Activated CD4-positive, CD25-positive, alpha-beta regulatory T cell treated with anti-CD3 and anti-CD28 coated beads, Interleukin-2, amount 50 U/mL, for 16 hours (primary cell): ENCODE data around the gene LSM10.

Experiments
- DNase-seq: peaks from one replicate; pipeline ENCODE4 v3.0.0-alpha.2; 2020; ENCODE audit warnings: low read depth, low spot score

Gene LSM10

DNA sequence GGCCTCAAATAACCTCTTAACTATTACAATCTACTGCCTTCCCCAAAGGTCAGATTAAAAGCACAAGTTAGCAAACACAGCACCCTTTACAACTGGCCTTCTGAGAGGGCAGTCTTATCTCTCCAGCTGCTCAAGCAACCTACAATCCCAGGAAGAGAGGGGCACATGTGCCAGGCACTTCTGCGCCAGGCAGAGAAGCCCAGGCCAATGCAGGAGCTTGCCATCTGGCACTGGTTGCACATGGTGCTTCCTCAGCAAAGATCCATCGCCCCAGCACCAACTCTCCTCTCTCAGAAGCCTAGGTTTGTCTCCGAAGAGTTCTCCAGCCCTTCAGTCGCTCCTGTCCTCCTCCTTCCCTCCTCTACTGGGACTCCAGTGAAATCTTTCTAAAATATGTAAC lies 14.5 kb downstream of the LSM10 start:
- DNase-seq = no peak

DNA sequence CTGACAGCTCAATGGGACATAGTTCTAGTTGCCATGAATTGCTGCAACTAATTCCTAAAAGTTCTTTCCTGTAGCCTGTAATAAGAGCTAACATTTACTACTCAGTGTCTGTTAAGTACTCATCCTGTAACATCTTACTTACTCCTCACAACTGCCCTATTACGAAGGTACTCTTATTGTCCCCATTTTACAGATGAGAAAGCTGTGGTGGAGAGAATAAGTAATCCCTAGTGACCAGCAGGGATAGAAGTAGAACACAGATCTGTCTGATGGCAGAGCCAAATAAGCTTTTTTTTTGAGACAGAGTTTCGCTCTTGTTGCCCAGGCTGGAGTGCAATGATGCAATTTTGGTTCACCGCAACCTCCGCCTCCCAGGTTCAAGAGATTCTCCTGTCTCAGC lies 15.0 kb downstream of the LSM10 start:
- DNase-seq = no peak

DNA sequence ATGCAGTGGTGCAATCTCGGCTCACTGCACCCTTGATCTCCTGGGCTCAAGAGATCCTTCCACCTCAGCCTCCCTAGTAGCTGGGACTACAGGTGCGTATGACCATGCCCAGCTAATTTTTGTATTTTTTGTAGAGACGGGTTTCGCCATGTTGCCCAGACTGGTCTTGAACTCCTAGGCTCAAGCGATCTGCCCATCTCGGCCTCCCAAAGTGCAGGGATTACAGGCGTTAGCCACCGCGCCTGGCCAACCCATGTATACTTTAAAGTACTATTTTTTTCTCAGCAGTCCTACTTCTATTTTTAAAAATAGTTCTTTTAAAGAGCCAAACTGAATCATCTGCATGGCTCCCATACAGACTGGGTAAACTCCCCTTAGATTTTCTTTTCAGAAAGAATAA lies 15.5 kb downstream of the LSM10 start:
- DNase-seq = no peak

DNA sequence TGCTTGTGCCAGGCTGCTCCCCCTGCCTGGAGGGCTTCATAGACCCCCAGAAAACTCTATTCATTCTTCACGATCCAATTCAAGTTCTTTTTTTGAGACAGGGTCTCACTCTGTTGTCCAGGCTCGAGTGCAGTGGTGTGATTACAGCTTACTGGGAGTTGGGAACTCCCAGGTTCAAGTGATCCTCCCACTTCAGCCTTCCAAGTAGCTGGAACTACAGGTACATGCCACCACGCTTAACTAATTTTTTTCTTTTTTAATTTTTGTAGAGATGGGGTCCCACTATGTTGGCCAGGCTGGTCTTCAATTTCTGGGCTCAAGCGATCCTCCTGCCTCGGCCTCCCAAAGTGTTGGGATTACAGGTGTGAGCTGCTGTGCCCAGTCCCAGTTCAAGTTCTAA lies 16.3 kb downstream of the LSM10 start:
- DNase-seq = no peak

DNA sequence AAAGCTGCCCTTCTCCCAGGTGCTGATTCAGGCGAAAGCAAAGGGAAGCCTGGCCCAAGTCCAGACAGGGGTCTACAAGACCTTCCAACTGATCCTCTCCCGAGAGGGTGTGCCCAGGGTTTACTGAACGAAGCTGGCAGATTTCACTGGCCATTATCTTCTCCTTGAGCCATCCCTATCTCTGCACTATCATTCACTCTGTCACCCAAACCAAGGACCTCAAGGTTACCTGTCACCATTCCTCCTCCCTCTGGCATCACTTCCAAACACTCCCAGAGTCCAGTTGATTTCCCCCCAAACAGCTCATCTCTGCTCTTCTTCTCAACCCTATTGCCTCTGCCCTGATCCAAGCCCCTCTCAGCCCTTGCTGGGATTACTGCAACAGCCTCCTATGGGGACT lies 16.9 kb downstream of the LSM10 start:
- DNase-seq = no peak

DNA sequence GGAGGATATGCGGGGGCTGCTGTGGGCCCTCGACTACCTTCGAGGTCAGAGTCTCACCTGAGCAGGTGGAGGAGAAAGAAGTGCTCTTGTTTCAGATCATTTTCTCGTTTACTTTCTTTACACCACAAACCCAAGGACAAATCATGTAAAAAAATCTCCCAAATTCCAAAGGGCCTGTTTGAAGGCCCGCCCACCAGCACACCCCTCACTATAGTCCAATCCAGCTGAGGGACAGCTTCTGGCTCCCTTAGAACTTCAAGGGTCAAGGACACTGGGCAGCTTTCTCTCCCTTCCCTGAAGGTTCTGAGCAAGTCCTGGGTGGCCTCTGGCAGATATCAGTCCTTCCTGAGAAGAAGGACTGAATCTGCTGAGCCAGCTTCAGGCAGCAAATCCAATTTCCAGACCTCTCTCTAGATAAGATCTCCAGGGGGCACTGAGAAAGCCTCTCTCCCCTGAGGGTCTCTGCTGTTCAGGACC lies 17.5 kb downstream of the LSM10 start:
- DNase-seq = no peak

DNA sequence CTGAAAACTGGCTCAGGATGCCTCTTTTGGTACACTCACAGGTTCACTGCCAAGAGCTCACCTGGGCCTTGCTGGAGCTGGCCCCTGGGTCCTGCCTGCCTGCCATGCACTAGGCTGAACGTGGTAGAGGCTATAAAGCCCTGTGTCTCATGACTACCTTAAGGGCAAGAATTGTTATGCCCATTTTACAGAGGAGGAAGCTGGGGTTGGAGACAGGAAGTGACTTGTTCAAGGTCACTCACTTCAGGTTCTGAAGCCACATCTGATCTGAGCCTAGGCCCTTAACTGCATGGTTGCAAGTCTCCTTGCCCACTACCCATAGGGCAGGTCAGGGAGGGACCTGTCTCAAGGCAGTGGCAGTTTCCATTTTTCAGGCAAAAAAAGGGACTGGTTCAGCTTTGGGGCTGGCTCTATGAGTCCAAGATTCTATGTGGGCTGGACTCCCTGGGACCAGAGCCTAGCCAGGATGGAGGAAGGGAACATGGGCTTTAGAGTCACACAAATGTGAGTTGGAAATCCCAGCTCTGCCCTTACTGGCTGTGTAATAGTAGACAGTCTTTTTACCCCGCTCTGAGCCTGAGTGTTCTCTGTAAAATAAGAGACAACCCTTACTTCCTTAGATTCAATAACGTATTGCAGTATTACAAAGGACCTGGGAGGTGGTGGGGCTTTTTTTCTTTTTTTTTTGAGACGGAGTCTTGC lies 19.8 kb downstream of the LSM10 start:
- DNase-seq = no peak

DNA sequence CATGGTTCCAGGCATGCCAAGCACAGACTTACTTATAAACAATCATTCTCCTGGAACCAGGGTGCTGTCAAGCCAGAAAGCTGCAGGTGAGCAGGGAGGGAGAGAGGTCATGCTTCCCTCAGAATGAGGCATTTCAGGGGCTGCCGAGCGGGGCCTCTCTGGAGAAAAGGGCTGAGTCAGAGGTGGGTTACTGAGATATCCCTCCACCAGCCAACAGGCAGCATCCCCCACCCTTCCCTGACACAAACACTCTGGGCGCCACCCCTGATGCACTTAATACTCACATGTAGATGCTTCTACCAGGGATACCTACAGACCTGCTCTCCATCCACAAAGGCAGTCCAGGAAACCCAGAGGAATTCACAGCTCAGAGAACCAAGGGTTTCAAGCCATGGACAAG lies 25.1 kb downstream of the LSM10 start:
- DNase-seq = no peak

DNA sequence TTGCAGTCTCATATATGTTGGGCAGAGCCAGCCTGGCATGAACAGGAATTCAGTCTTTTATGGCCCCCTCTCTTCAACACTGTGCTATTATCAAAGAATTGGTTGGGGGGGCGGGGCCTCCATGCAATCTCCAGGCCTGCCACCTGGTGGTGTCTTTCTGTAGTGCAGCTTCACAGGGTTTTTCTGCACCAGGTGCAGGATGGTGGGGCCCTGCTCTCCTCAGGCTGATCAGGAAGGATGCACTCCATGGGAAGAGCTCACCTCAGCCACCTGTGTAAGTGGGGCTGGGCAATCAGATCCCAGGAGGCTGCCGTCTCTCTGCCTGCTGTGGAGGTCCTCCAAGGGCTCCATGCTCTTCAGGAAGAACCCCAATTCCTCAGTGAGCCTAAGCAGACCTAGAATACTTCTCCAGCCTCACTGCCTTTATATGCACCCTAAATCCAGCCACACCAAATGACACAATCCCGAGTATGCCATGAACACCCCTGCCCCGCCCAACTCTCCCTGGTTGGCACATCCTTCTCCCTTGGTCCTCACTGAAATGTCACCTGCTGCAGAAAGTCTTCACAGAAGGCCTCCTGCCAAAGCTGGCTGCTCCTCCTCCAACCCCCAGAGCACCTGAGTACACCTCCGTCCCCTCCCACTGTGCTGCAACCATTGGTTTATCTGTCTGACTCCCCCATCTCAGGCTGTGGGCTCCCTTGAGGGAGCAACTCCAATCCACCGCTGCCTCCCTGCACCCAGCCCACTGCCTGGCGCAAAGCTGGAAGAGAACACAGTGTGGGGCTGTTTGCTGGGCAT lies 28.4 kb downstream of the LSM10 start:
- peak; percentile 73 for DNase-seq

DNA sequence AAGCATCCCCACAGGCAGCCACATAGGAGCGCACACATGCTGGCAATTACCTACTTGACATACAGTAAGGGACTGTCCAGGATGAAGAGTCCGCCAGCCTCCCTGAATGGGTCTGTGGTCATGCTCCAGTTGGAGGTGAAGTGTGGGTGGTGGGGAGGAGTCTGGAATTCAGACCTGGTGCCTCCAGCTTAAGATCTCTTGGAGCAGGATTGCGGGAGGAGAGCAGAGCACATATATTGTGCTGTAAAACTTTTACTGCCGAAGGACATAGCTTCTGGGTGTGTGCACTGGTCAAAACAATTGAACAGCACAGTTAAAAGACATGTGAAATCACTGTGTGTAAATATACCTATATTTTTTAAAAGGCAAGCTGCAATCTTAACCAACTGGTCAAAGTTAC lies 29.9 kb downstream of the LSM10 start:
- no peak for DNase-seq

DNA sequence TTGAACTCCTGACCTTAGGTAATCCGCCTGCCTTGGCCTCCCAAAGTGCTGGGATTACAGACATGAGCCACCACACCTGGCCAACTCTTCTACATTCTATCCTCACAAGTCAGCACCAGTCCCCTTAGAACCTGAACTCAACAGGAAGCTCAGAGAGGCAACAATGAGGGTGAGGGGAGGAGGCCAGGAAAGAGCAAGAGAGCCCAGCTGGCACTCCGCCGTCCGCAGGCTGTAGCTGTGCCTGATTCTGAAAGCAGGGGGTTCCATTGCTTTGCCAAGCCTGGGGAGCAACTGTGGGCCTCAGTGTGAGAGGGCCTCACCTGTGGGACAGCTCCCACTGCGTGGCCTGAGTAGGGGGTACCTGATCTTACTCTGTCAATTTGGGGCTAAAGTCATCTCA lies 30.6 kb downstream of the LSM10 start:
- DNase-seq = no peak

DNA sequence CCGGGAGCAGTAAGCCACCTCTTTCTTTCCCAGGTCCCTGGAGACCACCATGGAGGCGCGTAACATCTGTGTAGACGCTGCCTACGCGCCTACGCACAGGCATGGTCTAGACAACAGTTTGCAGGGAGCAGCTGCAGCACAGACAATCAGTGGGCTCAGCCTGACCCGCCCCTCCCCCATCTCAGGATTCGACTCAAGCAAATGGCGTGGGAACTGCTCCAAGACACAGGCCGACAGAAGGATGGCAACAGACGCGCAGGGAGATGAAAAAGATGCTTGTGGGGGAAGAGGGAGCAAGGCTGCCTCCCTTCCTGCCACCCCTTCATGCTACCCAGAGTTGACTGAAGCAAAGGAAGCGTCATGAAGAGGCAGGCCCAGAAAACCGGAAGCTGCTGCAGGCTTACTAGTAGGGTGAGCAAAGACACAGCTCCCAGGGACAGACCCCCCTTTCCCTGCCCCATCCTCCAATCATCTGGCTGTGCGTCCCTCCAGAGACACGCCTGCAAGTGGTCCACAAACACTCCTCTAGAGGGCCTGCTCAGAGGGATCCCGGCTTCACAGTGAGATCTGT lies 31.5 kb downstream of the LSM10 start:
- DNase-seq = peak; percentile 23

DNA sequence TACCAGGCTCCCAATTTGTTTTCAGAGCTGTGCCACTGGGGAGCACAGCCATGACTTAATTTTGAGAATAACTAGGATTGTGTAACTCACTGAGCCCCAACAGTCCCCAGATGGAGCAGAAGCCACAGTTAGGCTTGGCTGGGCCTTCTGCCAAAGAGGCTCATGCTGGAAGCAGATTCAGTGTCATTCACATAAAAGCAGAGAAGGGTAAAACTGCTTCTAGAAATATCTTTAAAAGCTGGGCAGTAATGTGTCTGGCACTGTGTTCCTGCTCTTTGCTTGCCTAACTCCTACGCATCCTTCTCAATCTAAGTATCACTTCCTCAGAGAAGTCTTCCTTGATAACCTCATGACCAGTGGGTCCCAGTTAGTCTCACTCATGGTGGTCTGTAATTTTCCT lies 32.3 kb downstream of the LSM10 start:
- DNase-seq = no peak

DNA sequence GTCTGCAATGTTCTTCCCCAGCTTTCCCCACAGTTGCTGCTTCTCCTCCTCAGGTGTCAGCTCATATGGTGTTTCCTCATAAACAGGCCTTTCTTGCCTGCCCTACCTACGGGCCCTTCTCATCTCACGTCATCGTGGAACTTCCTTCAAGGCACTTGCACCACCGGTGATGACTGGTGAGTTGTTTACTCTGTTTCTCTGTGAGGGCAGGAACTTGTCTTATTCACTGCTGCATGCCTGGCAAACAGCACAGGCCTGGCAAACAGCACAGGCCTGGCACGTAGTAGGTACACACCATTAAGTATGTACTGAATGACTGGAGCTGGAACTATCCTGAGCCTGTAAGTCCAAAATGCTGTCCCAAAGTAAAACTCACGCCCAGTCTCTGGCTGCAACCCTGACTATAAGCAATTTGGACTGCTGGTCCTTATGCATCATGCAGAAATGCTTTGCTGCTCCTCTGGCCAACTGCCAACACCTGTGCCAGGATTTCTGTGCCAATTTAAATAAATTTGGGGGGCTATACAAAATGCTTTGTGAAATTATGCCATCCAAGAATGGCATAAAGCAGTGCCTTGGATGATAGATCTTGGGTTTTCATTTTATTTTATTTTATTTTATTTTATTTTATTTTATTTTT lies 37.7 kb downstream of the LSM10 start:
- no peak for DNase-seq

DNA sequence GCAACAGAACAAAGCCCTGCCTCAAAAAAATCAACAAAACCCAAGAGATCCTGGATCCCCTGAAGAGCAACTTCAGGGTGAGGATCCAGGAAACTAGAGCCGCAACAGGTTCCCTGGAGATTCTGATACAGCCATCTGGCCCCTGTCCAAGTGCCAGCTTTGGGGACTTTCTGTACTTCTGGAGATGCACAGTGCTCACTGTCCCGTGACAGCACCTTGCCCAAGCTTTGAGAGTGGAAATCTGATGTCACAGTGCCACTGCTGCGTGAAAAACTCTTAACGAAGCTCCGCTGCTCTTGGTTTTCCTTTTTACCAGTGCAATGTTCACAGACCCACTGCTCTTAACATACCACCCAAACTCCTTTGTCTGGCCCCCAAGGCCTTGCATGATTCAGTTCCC lies 38.3 kb downstream of the LSM10 start:
- DNase-seq = no peak

DNA sequence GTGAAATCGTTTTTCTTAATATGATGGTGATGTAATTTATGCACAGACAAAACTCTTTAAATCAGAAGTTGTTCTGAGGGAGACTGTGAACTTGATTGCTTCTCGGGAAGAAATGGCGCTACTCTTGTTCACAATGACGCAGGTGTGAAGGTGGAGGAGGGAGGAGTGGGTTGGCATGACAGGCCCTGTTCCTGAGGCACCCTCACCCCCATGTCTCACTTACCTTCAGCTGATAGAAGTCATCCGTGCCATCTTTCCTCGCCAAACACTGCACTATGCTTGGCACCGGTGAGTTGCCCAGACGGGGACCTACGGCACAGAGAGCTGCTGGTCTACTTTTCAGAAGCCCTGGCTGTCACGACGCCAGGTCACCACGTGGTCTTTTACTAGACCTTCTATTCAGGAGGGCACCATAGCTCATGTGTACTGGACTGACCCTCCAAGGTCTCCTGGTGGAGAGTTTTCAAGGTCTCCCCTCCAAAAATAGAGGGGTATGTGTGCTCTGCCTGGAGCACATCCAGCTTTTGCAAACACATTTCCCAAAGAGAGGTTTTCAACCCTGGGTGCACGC lies 39.1 kb downstream of the LSM10 start:
- DNase-seq = no peak

DNA sequence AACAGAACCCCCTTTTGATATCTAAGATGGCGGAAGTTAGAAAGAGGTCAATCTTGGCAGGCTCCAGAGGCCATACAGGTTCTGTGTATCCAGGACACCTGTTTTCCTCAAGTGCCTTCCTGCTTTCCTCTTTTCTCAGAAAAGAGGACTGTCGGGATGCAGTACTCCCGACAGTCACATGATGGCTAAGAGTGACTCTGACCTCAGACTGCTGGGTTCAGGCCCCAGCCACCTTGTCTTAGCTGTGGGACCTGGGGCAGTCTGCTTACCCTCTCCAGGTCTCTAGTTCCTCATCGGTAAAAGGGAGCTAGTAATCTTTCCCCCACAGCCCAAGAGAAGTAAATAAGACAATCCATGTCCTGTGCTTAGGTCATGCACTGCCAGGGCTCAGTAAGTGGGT lies 41.9 kb downstream of the LSM10 start:
- DNase-seq = no peak

DNA sequence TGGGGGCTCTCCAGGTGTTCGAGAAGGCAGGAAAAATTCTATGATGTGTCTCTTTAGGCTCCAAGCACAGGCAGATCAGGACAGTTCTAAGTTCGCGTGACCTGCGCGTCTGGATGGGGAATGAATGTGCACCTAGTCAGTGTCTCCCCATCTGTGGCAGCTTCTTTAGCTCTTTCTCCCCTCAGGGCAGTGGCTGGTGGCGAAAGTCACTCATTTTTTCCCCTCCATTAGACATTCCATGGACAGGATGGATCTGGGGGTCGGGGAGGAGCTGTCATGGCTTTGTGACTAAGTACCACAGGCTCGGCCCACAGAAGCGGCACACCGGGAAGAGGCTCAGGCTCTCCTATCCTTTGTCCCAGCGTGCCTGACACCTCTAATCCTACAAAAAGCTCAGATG lies 43.2 kb downstream of the LSM10 start:
- no peak for DNase-seq

DNA sequence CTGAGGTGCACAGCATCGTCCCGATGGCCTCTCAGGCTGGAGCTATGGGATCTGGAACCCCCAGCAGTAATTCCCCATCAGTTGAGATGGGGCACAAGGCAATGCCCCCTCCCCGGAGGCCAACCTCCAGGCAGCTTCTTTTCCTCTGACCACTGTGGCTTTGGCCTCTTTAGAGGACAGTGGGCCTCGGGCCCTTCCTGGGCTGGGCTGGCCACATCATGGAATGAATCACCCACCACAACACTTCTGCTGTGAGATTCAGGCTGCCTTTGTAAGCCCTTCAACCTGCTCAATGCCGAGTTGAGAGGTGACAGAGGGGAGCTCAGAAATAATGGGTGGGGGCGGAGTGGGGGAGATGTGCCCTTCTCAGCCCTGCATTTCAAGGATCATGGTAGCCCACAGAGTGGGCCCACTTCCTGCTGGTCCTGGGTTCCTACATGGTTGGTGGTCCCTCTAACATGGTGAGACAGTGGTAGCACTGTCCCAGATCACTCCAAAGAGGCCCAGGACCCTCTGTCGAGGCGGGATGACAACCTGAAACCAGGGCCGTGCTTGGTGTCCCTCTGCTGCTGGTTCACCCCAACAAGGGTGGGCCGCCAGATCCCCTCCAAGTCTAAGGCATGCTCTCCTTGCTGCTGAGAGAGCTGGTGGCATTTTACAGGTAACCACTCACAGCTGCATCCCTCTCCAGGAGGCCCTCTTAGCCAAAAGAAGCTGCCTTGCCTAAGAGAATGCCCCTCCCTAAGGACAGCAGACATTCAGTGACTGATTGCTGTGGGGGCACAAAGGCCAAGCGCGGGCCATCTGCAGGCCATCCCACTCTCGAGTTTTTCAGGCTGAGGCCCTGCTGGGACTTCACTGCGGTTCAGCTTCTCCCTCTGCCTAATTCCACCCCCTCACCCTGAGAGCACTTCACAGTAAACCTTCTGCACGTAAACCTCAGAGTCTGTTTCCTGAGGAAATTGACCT lies 44.5 kb downstream of the LSM10 start:
- DNase-seq = no peak

DNA sequence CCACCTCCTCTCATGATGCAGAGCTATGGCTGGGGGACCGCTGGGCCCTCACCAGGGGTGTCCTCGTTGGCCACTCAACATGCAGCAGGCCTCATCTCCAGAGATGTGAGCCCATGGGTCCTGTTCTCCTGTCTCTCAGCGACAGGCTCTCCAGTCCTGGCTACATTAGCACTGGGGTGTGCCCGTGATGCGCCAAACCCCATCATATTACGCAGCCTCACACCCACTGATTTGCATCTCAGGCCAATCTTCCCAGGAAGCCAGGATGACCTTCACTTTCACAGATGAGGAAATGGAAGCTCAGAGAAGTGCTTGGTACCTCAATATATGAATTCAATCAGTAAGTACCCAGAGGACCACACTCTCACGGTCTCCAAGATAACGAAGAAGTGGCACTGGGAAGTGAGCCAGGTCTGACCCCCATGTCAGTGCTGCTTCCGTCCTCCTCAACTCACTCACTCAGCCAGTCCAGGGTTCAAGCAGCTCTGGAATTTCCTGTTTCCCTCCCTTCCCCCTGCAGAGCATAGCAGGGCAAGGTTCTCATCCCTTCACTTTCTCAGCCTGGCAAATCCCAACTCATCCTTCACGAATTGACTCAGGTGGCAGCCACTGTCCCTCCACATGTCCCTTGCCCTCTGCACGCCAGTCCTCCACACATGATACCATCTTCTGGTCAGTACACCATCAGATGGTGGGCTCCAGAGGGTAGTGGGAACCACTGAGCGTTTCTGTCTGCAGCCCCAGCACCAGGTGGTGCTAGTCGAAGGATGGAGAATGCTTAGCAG lies 45.4 kb downstream of the LSM10 start:
- no peak for DNase-seq
